HG03565 (cell line): ENCODE measurements around the gene DNAI1.

Source experiments
- ATAC-seq: cut with Tn5 transposase; IDR thresholded peaks from one replicate; pipeline ENCODE4 v1.9.1; 2021; ENCODE audit warnings: mild to moderate bottlenecking, moderate library complexity; ENCODE audit not compliant: unreplicated experiment

Gene DNAI1

DNA sequence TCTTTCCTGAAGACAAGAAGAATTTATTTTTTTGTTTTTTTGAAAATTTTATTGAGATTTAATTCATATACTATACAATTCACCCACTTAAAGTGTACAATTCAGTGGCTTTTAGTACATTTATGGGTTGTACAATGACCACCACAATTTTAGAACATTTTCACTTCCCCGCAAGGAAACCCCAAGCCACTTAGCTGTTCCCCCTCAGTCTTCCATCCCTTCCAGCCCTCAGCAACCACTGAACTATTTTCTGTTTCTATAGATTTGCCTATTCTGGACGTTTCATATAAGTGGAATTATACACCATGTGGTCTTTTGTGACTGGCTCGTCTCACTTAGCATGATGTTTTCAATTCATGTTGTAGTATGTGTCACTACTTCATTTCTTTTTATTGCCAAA is 28.0 kb downstream of the DNAI1 start:
- ATAC-seq = no peak

DNA sequence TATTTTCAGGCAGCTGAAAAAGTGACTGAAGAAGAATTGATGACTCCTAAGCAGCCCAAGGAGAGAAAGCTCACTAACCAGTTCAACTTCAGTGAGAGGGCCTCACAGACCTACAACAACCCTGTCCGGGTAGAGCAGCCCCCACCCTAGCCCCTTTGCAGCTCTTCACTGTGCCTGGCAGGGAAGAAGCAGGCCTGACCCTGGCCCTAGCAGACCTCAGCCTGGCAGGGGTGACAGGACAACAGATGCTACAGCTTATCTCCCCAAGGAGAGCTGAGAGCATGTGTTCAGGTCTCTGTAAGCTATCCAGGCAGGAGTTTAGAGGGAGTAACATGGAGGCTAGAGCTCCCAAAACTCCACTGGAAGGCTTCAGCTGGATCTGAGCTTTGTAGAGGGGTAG is 31.8 kb downstream of the DNAI1 start:
- ATAC-seq = no peak

DNA sequence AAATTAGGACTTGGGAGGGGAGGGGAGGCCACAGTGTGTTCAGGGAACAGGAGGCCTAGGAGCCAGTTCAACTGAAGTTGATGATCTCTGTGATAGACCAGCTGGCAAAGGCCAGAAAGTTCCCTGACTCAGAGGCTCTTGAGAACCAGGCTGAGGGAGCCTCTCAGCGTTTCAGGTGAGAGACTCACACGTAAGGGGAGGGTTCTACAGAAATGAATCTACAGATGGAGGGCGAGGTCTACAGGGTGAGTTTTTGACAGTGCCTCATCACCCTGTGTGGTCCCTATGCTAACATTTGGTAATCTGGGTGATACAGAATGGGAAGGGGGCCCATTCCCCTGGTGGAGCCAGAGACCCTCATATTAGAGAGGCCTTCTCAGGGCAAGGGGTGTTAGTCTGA is 32.2 kb downstream of the DNAI1 start:
- ATAC-seq = no peak

DNA sequence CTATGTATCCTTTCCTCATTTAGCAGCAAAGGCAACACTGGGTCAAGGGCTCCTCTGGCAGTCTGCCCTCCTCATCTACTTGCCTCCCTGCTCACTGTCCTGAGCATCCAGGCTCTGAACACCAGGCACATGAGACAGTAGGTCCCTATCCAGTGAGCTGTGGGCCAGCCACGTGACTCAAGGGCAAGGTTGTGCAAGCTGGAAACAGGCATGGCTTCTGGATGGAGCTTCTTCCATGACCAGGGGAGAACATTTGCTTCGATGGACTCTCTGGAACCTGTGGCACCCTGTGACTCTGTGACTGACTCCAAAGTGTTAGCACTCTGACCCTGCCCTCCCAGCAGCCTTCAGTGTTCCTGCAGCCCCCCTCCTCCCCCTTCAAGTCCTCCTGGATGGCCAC is 33.0 kb downstream of the DNAI1 start:
- ATAC-seq = no peak

DNA sequence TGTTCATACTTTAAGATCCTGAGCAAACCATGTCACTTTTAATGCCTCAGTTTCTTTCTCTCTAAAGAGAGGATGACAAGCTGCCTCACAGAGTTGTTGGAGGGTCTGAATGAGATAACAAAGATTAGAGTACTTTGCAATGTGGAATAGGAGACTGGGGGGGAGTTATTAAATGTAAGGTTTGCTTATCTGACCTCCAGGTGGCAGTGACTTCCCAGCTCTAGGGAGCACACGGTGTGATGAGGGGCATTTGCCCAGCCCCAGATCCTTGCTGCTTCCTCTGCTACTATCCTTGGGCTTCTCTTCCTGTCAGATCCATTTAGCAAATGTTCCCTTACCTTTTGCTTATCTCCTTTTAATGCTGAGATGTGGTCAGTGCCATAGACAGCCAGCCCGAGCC is 33.4 kb downstream of the DNAI1 start:
- ATAC-seq = no peak

DNA sequence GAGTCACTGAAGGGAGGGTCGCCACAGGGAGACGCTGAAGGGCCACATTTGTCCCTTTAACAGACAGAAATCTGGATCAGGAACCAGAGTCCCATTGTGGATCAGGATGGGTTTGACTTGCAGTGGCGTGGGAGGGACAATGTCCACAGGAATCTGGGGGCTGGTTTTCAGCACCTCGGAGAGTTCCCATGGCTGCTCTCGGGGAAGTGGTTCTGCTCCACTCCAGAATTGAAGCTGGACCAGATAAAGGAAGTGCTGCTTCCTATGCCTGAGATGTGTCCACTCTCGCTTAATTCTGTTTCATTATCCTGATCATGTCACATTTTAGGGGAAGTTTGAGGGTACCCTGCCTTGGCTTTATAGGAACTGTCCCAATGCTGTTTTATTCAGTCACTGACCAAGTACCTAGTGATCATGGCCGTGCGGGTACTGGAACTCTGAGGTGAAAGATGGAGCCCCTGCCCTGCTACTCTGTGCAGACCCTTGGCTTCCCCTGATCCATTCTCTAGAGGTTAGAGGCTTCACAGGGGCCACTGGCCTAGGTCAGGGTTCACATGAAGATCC is 35.4 kb downstream of the DNAI1 start:
- ATAC-seq = no peak

DNA sequence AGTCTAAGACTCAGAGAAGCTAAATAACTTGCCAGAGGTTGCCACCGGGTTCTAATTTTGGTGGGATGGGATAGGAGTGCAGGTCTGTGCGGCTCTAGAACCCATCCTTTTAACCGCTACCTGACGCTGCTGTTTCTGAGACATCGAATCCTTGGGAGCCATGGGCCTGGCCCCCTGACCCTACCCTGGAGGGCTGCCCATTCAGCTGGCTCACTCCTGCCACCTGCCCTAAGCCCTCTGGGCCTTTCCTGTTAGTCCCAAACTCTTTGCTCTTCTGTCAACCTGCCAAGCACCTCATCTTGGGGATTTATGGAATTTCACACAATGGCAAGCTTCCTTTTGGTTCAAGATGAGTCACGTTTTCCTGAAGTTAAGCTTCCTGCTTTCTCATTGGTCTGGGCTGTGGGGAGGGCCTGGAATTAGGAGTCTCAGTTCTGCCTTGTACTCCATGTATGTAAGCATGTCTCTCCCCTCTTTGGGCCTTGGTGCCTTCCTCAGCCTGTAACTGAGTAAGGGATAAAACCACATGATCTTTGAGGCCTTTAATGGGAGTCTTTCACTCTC is 37.6 kb downstream of the DNAI1 start:
- ATAC-seq = no peak

DNA sequence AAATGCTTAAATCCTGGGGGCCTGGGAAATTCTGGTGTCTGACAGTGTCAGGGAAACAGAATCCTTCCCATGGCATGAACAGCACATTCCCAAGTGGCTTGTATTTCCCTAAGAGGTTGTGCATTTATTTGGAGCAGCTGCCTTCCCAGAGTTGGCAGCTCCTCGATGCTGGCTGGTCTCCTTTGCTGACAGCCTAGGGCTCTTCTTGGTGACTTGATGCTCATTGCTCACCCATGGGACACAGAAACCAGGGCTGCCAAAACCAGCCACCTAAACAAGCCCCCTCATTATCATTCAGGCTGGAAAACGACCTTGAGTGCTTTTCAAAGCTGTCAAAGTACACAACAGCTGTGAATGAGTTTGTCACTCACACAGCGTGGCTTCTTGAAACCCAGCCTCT is 39.9 kb downstream of the DNAI1 start:
- ATAC-seq = no peak

DNA sequence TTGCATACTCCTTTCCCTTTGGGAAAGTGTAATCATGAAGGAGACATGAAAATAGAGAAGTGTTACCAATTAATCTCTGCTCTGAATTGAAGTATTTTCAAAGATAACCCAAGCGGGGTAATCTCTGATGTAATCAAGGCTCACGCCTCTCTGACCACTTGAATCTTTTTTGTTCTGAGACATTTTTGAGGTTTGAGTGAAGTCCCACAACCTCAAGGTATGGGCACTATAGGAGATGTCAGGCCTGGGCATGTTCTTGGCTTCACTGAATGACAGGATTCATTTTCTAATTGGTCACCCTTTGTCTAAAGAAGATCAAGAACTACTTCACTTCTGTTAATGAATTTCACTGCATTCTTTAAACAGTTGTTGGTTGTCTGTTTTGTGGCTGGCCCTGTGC is 40.5 kb downstream of the DNAI1 start:
- ATAC-seq = no peak

DNA sequence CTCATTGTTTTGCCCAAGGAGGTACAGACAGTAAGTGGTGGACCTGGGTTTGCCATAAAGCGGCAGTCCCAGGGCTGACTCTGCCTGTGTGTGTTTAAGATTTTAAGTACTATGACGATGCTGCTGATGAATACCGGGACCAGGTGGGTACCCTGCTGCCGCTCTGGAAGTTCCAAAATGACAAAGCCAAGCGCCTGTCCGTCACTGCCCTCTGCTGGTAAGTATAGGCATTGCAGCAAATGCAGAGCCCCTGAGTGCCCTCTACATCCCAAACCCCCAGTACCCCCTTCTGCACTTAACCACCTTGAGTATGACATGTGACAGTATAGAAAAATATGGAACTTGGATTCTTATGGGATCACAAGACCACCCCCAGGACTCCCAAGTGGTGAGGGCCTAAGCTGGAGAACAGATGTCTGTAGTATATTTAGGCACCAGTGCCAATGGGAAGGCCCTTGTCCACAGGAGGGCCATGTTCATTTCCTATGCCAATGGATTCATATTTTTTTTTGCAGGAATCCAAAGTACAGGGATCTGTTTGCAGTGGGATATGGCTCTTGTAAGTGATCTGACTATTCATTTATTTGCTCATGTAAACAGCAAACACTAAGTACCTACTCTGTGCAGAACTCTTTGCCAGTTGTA is 42.1 kb downstream of the DNAI1 start:
- no peak for ATAC-seq

DNA sequence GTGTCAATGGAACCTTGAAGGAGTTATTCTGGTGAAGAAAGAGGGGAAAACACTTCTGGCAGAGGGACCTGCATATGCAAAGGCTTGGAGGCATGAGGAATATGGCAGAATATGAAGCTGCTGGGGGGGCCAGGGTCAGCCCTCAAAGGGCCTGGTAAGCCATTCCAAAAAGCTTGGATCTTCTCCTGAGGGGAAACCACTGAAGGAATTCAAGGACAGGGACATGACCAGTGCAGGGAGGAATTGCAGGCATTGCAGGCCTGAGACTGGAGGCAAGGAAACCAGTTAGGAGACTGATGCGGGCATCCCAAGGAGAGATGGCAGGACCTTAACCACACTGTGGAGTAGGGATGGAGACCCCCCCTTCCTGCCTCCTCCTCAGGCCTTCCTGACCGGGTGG is 42.8 kb downstream of the DNAI1 start:
- no peak for ATAC-seq

DNA sequence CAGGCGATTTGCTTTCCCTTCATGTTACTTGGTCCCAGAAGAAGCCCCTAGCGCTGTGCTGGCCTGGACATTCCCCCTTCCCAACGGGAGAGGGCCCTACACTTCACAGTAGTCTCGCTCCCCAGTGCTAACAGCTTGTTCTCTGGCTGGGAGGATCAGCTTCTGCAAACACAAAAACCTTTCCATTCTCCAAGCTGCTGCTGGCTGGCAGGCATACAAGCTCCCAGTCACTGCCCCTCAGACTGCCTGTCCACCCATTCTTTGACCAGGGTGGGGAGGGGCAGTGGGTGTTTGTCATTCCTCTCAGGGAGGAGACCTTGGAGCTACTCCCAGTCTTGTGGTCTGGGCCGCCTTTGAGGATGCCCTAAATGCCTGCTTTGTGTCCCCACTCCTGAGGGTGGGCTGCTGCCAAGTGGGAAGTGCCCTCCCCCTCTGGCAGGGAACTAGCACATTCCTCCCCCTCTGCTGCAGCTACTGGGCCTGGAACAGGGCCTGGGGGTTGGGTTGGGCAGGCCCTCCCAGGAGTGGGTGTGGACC is 43.4 kb downstream of the DNAI1 start:
- ATAC-seq = no peak

DNA sequence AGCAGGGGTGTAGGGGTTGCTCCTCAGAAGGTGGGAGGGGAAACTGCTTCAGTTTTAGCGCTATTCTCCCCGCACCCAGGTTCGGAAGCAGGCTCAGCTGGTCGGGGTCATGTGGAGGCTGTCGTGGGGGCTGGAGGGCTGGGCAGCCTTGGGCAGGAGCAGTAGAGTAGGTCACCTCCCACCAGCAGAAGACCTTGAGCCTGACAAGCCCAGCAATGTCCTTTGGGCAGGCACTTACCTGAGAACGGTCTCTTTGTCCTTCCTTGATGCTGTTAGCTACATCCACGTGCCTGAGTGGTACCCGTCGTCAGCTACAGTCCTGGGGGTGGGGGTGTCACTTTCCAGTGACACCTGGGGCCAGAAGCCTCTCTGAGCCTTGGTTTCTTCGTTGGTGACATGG is 43.9 kb downstream of the DNAI1 start:
- no peak for ATAC-seq

DNA sequence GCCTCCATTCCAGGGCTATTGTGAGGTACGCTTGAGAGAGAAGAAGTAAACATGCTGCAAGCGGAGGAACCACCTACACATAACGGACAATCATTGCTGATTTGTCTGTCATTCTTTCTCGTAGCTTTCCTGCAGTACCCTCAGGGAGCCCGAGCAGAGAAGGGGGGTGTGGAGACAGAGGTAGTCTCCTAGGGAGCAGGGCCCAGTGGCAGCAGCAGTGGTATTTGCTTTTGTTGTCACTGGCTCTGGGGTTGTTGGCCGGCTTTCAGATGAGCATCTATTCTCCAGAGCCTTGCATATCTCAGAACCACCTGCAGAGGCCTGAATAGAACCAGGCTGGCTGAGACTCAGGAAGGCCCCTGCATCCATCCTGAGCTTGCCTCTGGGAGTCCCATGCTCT is 44.3 kb downstream of the DNAI1 start:
- no peak for ATAC-seq

DNA sequence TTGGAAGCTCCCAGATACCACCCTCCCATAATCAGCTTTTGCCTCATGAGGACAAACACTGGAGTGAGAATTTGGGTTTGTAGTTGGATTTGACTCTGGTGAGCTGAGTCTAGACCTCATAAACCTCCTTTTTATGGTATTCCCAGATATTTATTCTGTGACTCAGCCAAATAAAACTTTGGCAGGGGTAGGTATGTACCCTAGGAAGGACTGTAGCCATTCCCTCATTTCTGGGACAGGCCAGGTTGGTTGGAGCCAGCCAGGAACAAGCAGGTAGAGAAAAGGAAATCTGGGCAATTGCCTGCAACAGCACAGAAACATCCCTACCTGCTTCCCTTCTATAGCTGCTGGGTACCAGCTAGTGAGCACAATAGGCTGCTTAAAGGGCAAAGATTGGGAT is 44.8 kb downstream of the DNAI1 start:
- no peak for ATAC-seq

DNA sequence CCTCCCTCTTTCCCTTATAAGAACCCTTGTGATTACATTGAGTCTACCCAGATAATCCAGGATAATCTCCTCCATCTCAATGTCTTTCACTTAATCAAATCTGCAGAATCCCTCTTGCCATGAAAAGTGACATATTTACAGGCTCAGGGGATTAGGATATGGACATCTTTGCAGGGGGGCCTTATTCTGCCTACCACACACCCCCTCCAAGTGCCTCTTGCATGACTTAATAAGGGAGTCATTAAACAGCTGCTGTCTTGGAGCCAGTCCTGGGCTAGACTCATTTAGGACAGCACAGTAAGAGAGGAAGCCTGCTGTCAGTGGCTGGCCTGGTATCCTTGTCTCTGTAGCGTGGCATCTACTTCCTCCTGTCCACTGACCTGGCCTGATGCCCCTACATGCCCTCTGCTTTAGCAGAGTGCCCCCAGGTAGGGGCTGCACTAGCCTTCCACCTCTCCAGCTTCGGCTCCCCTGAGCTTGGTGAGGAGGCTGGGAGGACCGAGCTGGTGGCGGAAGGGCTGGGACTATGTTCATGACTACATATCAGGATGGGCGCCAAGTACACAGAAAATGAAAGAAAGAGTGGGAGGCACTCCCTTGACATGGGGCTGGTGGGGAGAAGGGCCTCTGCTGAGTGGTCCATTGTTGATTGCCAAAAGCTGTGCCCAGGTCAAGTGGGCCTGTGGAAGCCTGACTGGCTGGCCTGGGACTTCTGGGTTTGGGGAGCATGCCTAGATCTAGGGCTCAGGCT is 46.9 kb downstream of the DNAI1 start:
- ATAC-seq = no peak

DNA sequence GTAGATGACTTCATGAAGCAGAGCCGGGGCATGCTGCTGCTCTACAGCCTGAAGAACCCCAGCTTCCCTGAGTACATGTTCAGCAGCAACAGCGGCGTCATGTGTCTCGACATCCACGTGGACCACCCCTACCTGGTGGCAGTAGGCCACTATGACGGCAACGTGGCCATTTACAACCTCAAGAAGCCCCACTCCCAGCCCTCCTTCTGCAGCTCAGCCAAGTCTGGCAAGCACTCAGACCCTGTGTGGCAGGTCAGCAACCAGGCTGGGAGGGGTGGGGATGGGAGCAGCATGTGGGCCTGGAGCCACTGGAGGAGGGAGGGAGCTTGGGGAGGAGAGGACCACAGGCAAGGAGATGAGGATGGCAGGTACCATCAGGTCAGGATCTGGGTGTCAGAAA is 48.0 kb downstream of the DNAI1 start:
- ATAC-seq = no peak

DNA sequence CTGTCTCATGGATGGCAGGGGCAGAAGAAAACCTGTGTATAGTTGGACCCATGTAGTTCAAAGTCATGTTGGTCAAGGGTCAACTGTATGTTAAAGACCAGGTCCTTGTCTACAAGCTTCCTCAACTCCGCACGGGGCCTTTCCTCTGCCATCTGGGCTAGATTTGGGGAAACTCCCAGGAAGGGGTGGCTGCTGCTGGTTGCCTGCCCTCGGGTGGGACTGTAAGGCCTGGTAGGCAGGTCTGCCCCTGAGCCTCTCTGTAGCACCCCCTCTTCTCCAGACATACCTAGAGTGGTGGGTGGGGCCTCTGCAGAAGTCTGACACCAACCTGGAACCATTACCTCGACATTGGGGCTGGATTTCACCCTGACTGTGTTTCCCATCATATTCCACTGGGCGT is 49.0 kb downstream of the DNAI1 start:
- no peak for ATAC-seq

DNA sequence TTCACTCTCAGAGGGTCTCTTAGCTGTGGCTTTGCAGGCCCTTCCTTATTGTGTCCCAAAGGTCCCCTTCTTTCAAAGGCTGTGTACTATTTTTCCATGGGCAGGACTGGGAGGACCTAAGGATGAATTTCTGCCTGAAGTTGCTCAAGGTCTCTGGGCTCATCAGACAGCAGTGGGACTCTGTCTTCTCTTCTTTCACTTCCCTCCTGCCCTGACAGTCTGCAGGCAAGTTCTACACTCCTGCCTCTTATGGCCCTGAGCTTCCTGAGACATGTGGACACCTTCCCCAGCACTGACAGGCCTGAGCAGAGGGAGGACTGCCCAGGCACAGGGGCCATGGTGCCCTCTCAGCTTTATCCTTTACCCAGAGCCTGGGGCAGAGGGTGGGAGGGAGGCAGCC is 49.4 kb downstream of the DNAI1 start:
- ATAC-seq = no peak

DNA sequence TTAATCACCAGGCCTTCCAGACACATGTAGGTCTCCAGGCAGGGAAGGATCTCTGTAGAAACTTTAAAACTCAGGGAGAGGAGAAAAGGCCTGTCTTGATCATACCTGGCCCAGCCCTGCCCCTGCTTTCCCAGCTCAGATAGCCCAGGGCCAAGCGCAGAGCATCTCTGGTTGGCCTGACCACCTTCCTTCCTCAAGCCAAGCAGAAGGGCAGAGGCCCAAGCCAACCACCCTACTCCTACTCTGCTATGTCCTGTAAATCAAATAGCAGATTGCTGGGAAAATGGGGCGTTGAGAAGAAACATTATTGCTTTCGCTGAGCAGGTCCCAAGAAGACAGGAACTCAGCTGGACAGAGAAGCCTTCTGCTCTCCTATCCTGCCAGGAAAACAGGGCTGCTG is 49.9 kb downstream of the DNAI1 start:
- ATAC-seq = no peak

DNA sequence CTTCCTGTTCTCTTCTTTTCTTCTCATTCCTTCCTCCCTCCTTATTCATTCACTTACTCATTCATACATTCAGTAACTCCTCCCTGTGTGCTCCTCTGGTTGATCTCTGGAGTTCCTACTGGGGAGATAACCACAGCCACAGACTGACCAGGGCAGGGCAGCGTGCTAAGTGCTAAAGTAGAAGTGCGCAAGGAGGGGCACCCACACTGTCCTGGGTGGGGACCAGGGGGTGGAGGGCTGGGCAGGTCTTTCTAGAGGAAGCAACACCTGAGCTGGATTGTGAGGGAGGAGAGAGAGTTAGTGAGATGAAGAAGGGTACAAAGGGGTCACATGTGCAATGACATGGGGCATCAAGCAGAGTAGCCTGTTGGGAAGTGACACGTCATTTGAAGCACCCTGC is 50.3 kb downstream of the DNAI1 start:
- ATAC-seq = no peak
